GM12878 (cell line): Measurements from ENCODE around the gene CLEC16A. TPM values are rescaled to one million over a fixed set of nuclear protein-coding genes. Genes with fewer than 3 reads are reported as not detected.

Source experiments
- ATF7 ChIP-seq: fragments of 450-650 bp; IDR thresholded peaks from 2 replicates; pipeline ENCODE4 v1.6.1; 2016; ENCODE audit warnings: low read depth, mild to moderate bottlenecking
- BRCA1 ChIP-seq: IDR thresholded peaks from 2 replicates; pipeline ENCODE4 v1.6.1; 2011; ENCODE audit warnings: low read depth, low read length, improper control_type of control experiment
- CBFB ChIP-seq: IDR thresholded peaks from 2 replicates; pipeline ENCODE4 v1.6.1; 2016; ENCODE audit warnings: antibody characterized with exemption, low read depth
- CHD2 ChIP-seq: IDR thresholded peaks from 2 replicates; pipeline ENCODE4 v1.6.1; 2011; ENCODE audit warnings: low read depth, low read length, improper control_type of control experiment, borderline replicate concordance
- EGR1 ChIP-seq, 2 experiments: IDR thresholded peaks; 1 replicate in 1 of 2; 2 replicates in 1 of 2; pipeline ENCODE4 v1.6.1; 2011 to 2012; ENCODE audit warnings: low read depth in 2 of 2, low read length in 2 of 2, borderline replicate concordance in 1 of 2, mild to moderate bottlenecking in 1 of 2, moderate library complexity in 1 of 2
- FOS ChIP-seq: IDR thresholded peaks from 3 replicates; pipeline ENCODE4 v1.6.1; 2011; ENCODE audit warnings: borderline replicate concordance; ENCODE audit not compliant: insufficient read length; ENCODE audit errors: extremely low read depth
- HDAC2 ChIP-seq: fragments of 200-600 bp; sonication (generic); IDR thresholded peaks from 2 replicates; pipeline ENCODE4 v1.6.1; 2017
- KLF5 ChIP-seq: fragments of 450-650 bp; IDR thresholded peaks from 2 replicates; pipeline ENCODE4 v1.6.1; 2014; ENCODE audit warnings: mild to moderate bottlenecking; ENCODE audit not compliant: partially characterized antibody
- NFIC ChIP-seq: IDR thresholded peaks from 2 replicates; pipeline ENCODE4 v1.6.1; 2012; ENCODE audit warnings: low read depth, mild to moderate bottlenecking, inconsistent platforms, low read length, moderate library complexity
- NR2C2 ChIP-seq: IDR thresholded peaks from 2 replicates; pipeline ENCODE4 v1.6.1; 2011; ENCODE audit warnings: borderline replicate concordance, low read depth; ENCODE audit not compliant: control insufficient read depth, insufficient read length
- RAD21 ChIP-seq: IDR thresholded peaks from 2 replicates; pipeline ENCODE4 v1.6.1; 2011; ENCODE audit warnings: mild to moderate bottlenecking, low read depth, low read length, moderate library complexity; ENCODE audit not compliant: insufficient read depth
- SMARCA5 ChIP-seq: fragments of 450-650 bp; IDR thresholded peaks from 2 replicates; pipeline ENCODE4 v1.6.1; 2017; ENCODE audit warnings: mild to moderate bottlenecking
- SPI1 ChIP-seq: IDR thresholded peaks from 2 replicates; pipeline ENCODE4 v1.6.1; 2011; ENCODE audit warnings: low read depth, mild to moderate bottlenecking, low read length, moderate library complexity, borderline replicate concordance; ENCODE audit not compliant: insufficient read depth
- SREBF2 ChIP-seq: IDR thresholded peaks from 2 replicates; pipeline ENCODE4 v1.6.1; 2012; ENCODE audit warnings: mild to moderate bottlenecking, low read length
- SUPT20H ChIP-seq: IDR thresholded peaks from 2 replicates; pipeline ENCODE4 v1.6.1; 2011; ENCODE audit warnings: low read depth, mild to moderate bottlenecking, low read length, moderate library complexity, borderline replicate concordance; ENCODE audit not compliant: control insufficient read depth
- TARDBP ChIP-seq: IDR thresholded peaks from 2 replicates; pipeline ENCODE4 v1.6.1; 2016; ENCODE audit warnings: borderline replicate concordance
- TCF3 ChIP-seq: IDR thresholded peaks from 2 replicates; pipeline ENCODE4 v1.6.1; 2012; ENCODE audit warnings: low read depth, mild to moderate bottlenecking, low read length, borderline replicate concordance; ENCODE audit not compliant: insufficient read depth
- YBX1 ChIP-seq: fragments of 450-650 bp; IDR thresholded peaks from 2 replicates; pipeline ENCODE4 v1.6.1; 2016; ENCODE audit warnings: antibody characterized with exemption
- ZNF274 ChIP-seq: IDR thresholded peaks from one replicate; pipeline ENCODE4 v1.8.0; 2011; ENCODE audit not compliant: insufficient read length, insufficient read depth
- ZSCAN29 ChIP-seq: fragments of 450-650 bp; IDR thresholded peaks from 2 replicates; pipeline ENCODE4 v1.6.1; 2017; ENCODE audit warnings: mild to moderate bottlenecking, moderate library complexity
- polyA plus RNA-seq, 11 experiments: library from polyadenylated mRNA; depleted of rRNA in 4 of 11; unstranded in 6 of 11; stranded (reverse) in 5 of 11; fragments of >200 nt; fragmentation: Nextera tagmentation in 4 of 11; fragmentation: Illumina TruSeq in 1 of 11; extraction: Ambion mirVana in 4 of 11; extraction: Trizol in 1 of 11; gene quantifications; 1 replicate in 1 of 11; 2 replicates in 10 of 11; pipeline versions ENCODE4 v1.2.1 to v1.2.3, GENCODE V29; 2011 to 2016; ENCODE audit warnings: inconsistent platforms in 2 of 11, missing spikeins in 2 of 11, low read depth in 1 of 11
- total RNA-seq, 4 experiments: library from RNA; depleted of rRNA in 3 of 4; stranded (reverse); fragments of >200 nt in 3 of 4; fragmentation: Illumina TruSeq in 1 of 4; extraction: Trizol in 1 of 4; gene quantifications; 2 replicates each; pipeline versions ENCODE4 v1.2.1 to v1.2.3, GENCODE V29; 2013 to 2021
- TF ChIP-seq, protein P1 (sequence below): IDR thresholded peaks from 2 replicates; pipeline ENCODE4 v1.6.1; 2012; ENCODE audit warnings: low read depth, low read length, improper control_type of control experiment
- TF ChIP-seq, protein P2 (sequence below): fragments of 450-650 bp; formaldehyde crosslinking; IDR thresholded peaks from 2 replicates; pipeline ENCODE4 v1.5.0; 2022; ENCODE audit warnings: mild to moderate bottlenecking, missing genetic modification characterization
- TF ChIP-seq, protein P3 (sequence below): IDR thresholded peaks from 2 replicates; pipeline ENCODE4 v1.6.1; 2011; ENCODE audit warnings: borderline replicate concordance, low read depth, mild to moderate bottlenecking, moderate library complexity, low read length; ENCODE audit not compliant: insufficient read depth, poor library complexity, severe bottlenecking
- TF ChIP-seq, protein P4 (sequence below): fragments of 150-350 bp; IDR thresholded peaks from 2 replicates; pipeline ENCODE4 v1.6.1; 2014; ENCODE audit warnings: mild to moderate bottlenecking, low read depth, low read length

CLEC16A gene
- total and polyA plus RNA-seq, 10 of the 15 experiments (the other 5 are each of a cell fraction or from before 2014, with no cell fraction given), result 1.5 to 28.8 (median 19.2) TPM

DNA sequence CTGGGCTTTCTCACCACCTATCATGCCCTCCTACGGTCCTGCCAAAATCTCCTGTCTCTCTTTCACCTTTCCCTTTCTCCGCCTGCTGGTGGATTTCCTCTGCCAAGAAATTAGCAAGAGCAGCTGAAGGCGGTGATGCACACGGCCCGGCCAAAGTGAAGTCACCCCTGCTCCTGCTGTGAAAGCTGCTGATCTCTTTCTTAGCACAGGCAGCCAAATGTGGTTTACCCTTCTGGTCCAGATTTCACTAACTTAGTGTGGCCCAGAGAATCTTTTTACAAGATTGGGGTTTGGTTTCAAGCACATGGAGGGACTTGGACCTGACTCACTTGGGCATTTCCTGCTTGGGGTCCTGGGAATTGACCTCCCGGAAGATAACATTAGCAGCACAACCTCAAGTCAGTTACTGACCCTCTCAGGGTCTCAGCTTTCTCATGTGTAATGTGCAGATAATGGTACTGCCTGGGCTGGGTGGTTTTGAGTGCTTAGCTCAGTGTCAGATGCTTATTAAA is 155.9 kb downstream of the CLEC16A start (continued):
- TF ChIP-seq, protein P1, sequence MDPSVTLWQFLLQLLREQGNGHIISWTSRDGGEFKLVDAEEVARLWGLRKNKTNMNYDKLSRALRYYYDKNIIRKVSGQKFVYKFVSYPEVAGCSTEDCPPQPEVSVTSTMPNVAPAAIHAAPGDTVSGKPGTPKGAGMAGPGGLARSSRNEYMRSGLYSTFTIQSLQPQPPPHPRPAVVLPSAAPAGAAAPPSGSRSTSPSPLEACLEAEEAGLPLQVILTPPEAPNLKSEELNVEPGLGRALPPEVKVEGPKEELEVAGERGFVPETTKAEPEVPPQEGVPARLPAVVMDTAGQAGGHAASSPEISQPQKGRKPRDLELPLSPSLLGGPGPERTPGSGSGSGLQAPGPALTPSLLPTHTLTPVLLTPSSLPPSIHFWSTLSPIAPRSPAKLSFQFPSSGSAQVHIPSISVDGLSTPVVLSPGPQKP, result no peak
- TF ChIP-seq NR2C2, result no peak
- peak; percentile 50; the same call in 1 of the 2 replicates for TF ChIP-seq CBFB
- TF ChIP-seq, protein P2, sequence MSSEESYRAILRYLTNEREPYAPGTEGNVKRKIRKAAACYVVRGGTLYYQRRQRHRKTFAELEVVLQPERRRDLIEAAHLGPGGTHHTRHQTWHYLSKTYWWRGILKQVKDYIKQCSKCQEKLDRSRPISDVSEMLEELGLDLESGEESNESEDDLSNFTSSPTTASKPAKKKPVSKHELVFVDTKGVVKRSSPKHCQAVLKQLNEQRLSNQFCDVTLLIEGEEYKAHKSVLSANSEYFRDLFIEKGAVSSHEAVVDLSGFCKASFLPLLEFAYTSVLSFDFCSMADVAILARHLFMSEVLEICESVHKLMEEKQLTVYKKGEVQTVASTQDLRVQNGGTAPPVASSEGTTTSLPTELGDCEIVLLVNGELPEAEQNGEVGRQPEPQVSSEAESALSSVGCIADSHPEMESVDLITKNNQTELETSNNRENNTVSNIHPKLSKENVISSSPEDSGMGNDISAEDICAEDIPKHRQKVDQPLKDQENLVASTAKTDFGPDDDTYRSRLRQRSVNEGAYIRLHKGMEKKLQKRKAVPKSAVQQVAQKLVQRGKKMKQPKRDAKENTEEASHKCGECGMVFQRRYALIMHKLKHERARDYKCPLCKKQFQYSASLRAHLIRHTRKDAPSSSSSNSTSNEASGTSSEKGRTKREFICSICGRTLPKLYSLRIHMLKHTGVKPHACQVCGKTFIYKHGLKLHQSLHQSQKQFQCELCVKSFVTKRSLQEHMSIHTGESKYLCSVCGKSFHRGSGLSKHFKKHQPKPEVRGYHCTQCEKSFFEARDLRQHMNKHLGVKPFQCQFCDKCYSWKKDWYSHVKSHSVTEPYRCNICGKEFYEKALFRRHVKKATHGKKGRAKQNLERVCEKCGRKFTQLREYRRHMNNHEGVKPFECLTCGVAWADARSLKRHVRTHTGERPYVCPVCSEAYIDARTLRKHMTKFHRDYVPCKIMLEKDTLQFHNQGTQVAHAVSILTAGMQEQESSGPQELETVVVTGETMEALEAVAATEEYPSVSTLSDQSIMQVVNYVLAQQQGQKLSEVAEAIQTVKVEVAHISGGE (CRISPR knock-in tag), result no peak
- TF ChIP-seq SPI1, result no peak
- TF ChIP-seq CHD2, result 0 out of 2 replicates have a peak, but pooled peaks have one; percentile 19
- no peak for TF ChIP-seq EGR1 (IDR thresholded peaks at IDR 0.05; ENCODE audit: borderline replicate concordance in 1 of 2, low read depth in 2 of 2, low read length in 2 of 2)
- 0 out of 2 replicates have a peak, but pooled peaks have one; percentile 6 for TF ChIP-seq TCF3
- TF ChIP-seq NFIC, result no peak; the same call in none of the 2 replicates
- peak; percentile 9 for TF ChIP-seq KLF5
- peak; percentile 23 for TF ChIP-seq RAD21
- TF ChIP-seq ZNF274, result no peak
- TF ChIP-seq ATF7, result peak; percentile 67; the same call in 1 of the 2 replicates
- TF ChIP-seq ZSCAN29, result no peak
- TF ChIP-seq FOS, result no peak
- no peak for TF ChIP-seq YBX1
- TF ChIP-seq SREBF2, result no peak
- no peak for TF ChIP-seq BRCA1
- TF ChIP-seq, protein P3, sequence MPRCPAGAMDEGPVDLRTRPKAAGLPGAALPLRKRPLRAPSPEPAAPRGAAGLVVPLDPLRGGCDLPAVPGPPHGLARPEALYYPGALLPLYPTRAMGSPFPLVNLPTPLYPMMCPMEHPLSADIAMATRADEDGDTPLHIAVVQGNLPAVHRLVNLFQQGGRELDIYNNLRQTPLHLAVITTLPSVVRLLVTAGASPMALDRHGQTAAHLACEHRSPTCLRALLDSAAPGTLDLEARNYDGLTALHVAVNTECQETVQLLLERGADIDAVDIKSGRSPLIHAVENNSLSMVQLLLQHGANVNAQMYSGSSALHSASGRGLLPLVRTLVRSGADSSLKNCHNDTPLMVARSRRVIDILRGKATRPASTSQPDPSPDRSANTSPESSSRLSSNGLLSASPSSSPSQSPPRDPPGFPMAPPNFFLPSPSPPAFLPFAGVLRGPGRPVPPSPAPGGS, result no peak
- no peak for TF ChIP-seq TARDBP
- TF ChIP-seq HDAC2, result no peak
- TF ChIP-seq SMARCA5, result peak; percentile 61
- TF ChIP-seq, protein P4, sequence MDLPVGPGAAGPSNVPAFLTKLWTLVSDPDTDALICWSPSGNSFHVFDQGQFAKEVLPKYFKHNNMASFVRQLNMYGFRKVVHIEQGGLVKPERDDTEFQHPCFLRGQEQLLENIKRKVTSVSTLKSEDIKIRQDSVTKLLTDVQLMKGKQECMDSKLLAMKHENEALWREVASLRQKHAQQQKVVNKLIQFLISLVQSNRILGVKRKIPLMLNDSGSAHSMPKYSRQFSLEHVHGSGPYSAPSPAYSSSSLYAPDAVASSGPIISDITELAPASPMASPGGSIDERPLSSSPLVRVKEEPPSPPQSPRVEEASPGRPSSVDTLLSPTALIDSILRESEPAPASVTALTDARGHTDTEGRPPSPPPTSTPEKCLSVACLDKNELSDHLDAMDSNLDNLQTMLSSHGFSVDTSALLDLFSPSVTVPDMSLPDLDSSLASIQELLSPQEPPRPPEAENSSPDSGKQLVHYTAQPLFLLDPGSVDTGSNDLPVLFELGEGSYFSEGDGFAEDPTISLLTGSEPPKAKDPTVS, result no peak
- TF ChIP-seq SUPT20H, result no peak
